HG03460 (cell line): Measurements from ENCODE around the gene FBXO31.
"Not testable (repeated sequence)": the region's sequence is repeated elsewhere in the genome, so short reads cannot be mapped to it uniquely, and the experiment has no call there.

ENCODE experiments used
- ATAC-seq: cut with Tn5 transposase; IDR thresholded peaks from one replicate; pipeline ENCODE4 v1.9.1; 2021; ENCODE audit not compliant: unreplicated experiment

Gene FBXO31

DNA sequence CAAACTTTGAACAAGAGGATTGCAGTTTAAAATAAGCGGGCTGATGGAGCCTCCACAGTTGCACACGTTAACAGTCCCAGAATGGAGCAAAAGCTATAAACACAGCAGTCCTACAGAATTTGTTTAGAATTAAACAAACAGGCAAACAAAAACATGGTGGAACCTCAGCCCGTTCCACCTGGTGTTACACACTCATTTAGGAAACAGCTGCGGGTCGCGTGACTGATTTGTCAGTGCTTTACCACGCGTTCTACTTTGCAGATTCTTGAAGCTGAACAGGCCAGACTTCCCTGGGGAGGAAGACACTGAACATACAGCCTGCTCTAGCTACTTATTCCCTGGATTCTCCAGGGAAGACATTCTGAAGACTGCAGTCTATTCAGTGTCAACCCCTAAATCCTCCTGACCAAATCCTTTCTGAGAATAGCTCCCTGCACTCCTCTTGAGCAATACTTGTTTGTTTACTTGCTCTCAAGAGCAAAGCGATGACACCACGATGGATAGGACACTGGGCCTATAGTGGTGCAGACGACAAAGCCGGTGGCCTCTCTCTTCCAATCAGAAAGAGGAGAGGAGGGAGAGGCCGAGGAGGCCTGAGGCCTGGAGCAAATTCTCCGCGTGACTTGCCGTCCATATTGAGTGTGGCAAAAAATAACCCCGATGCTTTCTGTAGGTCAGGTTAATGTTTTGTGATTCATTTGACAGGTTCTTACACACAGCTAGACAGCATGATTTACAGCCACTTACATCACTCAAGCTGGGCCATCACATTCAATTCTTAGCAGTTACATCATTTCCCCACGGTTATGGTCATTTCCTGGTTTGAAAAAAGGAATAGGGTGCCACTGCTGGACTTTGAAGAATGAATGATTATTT lies 4.6 kb upstream of the FBXO31 start:
- ATAC-seq: peak; percentile 55

- not testable (repeated sequence) for ATAC-seq
Observed at GRCh38 chr16:87384875-87385167, 1.2 kb upstream of the FBXO31 start.

- peak; percentile 1 for ATAC-seq
Observed at GRCh38 chr16:87384162-87384874, 742 bp upstream of the FBXO31 start.

GRCh38 chr16:87382023-87382785 lies 1.4 kb downstream of the FBXO31 start:
- ATAC-seq: no peak

GRCh38 chr16:87380881-87381280 lies 2.7 kb downstream of the FBXO31 start:
- ATAC-seq: no peak

- no peak for ATAC-seq
Observed at GRCh38 chr16:87380403-87380802, 3.2 kb downstream of the FBXO31 start.

GRCh38 chr16:87379312-87379752 lies 4.2 kb downstream of the FBXO31 start:
- ATAC-seq: not testable (repeated sequence)

GRCh38 chr16:87376660-87377059 lies 6.9 kb downstream of the FBXO31 start:
- no peak for ATAC-seq

- ATAC-seq: no peak
Observed at GRCh38 chr16:87375426-87376135, 8.0 kb downstream of the FBXO31 start.

- no peak for ATAC-seq
Observed at GRCh38 chr16:87374313-87374712, 9.3 kb downstream of the FBXO31 start.

DNA sequence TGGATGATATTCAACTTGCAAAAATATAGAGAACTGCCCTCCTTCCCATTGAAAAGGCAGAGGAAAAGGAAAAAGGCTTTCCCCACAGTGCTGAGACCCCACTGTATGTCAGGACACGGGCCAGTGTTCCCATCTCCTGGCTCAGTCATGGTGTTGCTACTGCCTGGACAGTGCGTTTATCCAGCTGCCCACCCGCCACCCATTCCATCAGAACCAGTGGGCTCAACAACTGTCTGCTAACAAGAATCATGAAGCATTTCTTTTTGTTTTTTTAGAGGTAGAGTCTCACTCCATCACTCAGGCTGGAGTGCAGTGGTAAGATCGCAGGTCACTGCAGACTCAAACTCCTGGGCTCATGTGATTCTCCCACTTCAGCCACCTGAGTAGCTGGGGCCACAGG lies 11.3 kb downstream of the FBXO31 start:
- ATAC-seq: no peak

DNA sequence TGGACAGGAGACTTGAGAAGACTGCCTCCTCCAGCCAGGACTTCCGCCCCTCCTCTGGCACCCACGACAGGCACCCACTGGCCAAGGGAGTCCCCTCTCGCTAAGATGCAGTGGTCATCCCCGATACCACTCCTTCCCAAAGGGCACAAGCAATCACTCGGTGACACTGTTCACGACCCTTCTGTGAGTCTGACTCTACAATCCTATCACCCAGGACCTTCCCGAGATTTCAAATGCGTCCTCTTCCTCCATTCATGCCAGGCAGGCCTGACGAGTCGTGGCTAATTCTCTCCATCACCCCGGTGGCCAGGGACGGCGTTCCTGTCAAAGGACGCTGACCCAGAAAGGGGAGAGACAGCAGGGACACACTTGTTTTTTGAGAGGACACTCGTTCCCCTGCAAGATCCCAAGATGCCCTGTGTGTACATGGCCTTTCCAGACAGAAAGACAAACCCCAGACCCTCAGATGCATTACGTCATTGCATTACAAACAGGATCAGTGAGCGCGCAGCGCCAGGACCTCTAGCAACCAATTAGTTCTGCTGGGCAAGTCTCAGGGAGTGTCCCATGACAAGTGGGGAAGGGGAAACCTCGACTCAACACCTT lies 12.2 kb downstream of the FBXO31 start:
- ATAC-seq: no peak

DNA sequence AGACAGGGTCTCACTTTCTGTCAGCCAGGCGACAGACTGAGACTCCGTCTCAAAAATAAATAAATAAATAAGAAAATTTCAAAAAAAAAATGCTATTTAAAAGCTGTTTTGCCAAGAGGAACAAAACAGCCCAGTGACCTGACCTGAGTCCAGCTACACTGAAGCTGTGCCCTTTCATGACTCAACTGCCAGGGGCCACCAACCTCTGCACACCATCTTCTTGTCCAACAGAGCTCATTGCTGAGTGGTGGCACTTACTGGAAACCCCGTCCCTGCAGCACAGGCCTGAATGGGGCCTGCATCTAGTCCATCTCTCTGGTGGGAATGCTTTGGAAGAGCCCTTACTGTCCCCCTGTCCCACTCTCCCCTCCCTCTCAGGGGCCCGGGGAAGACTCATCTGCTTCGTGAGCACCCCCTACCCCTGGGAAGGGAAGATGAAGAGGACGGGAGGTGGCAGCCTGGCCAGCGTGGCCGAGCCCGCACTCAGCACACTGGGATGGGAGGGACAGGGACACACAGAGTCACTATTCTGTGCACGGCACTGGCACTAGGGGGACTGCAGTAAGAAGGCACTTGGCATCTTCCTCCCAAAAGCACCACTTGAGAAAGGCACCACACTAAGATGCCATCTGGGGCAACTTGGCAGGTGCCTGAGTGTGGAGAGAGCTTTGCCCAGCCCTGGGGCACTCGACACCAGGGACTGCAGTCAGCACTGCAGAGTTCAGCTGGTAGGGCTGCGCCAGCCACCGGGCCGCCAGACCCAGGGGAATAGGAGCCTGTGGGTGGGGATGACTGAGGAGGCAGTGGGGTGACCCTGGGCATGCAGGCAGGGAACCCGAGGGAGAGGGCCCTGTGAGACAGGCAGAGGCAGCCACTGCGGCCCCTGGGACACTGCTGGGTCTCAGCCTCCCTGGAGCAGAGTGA lies 13.5 kb downstream of the FBXO31 start:
- no peak for ATAC-seq

GRCh38 chr16:87369117-87369765 lies 14.3 kb downstream of the FBXO31 start:
- ATAC-seq: no peak

GRCh38 chr16:87368029-87368770 lies 15.4 kb downstream of the FBXO31 start:
- no peak for ATAC-seq

DNA sequence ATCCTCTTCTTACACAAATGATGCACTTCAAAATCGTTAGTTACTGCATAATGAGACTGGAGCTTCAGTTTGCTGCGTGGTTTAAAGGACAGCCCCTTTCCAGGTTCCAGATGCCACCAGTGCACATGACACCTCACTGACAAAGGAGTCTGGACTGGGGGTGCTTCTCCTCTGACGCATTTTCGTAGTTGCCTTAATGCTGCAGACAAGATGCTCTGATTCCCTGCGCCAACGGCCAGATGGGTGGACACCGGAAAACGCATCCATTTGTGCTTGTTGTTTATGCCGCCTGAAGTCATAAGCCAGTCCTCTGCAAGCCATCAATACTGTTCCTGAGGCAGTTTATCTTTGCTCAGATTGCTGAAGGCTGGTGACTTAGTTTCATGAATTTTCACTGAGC lies 16.0 kb downstream of the FBXO31 start:
- no peak for ATAC-seq

GRCh38 chr16:87366930-87367329 lies 16.6 kb downstream of the FBXO31 start:
- no peak for ATAC-seq

DNA sequence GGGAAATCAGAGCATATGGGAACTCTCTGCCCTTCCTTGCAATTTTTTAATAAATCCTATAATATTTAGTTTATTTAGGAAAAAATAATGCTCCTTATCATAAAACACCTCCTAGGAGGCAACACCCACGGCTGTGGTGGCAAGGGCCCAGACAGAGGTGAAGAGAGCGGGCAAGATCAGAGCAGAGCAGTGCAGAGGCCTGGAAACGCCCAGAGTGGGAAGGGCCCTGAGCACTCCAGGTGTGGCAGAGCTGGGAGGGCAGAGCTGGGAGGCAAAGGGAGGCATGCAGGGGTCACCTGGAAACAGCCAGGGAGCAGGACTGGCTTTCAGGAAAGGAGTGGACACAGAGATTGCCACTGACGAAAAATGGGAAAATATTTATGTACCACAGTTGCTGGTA lies 17.3 kb downstream of the FBXO31 start:
- no peak for ATAC-seq
